ENCODE results near the gene ETV6.

The ETV6 gene

DNA sequence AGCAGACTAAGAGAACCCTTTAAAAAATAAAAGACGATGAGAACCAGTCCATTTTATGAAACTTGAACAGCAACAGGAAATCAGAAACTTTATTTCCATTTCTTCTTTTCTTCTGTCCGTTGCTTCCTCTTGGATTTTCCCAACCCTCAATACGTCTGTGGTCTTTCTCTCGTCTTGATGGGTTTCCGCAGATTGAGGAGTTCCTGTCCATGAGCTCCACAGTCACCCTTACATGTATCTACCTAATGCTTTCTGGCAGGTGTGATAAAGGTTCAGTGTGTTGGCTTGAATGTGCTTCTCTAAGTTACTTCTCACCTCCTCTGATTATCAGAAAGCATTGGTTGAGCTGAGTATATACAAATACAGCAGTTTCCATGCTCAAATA is 110.0 kb downstream of the ETV6 start:
- no peak for DNase-seq (ENCODE audit: low read depth)

DNA sequence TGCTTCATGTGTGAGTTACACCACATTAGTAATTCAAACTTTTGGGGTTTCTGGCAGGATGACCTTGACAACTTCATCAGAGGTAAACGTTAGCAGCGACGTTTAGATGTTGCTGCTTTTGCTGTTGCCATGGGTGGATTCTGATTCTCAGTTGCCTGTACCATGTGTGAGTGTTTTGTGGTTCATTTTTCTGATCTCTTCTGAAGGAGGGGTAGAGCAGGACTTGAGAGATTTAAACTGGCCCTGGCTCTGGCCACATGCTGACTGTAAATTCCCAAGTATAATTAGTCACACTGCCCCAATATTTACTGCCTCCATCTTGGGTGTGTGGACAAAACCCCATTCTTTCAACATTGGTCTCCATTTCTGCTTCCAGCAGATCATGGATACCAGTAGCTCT is 110.4 kb downstream of the ETV6 start:
- no peak for DNase-seq (ENCODE audit: low read depth)

DNA sequence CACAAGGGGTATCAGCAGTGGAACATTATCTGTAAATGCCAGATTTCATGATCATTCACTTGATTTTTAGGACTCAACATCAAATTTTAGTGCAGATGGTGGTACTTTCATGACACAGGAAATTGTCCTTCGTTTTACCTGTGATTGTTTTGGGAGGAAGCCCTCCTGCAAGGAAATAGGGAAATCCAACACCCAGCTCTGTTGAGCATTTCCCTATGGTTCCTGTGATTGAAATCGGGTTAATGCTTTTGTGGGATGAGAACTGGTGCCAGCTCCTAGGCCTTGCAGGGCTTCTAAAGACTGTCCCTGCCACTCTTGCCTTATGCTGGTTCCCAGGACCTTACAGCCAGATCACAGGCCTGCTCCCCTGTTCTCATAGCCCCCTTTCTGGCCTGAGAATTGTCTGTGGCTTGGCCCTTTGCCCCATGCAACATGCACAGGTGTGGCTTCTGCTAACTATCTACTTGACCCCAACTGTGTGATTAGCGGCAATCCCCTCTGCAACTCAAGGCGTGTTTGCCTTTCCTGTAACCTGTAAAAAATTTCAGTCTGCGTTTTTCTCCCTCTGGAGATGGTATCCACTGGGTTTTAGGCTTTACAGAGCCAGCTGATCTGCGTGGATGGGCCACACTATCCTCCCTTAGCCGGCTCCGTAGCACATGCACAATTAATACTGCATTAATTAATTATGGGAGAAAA is 112.5 kb downstream of the ETV6 start:
- no peak for DNase-seq (ENCODE audit: low read depth)

DNA sequence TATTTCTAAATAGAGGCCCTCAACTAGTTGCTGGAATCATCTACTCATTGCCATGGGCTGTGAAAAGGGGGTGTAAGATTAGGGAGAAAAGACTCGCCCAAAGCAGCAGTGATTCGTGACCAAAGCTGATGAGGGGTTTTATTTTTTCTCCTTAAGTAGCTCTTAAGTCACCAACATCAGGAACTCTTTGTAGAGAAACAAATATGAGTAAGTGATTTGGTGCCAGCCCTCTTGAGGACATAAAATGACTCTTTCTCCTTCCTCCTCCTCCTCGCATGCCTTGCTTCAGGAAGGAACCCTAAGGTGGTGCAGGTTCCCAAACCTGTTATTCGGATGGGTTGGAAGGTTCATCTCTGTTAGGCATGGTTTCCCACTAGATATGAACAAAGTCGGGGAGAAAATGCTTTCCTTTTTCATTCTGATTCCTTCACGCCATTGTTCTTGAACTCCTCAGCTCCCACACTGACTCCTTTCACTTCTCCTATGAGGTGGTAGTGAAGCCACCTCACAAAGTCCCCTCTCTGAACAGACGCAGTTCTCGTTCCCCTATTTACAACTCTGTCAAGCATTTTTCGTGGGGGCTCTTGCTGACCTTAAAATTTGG is 113.4 kb downstream of the ETV6 start:
- DNase-seq (ENCODE audit: low read depth), result no peak

DNA sequence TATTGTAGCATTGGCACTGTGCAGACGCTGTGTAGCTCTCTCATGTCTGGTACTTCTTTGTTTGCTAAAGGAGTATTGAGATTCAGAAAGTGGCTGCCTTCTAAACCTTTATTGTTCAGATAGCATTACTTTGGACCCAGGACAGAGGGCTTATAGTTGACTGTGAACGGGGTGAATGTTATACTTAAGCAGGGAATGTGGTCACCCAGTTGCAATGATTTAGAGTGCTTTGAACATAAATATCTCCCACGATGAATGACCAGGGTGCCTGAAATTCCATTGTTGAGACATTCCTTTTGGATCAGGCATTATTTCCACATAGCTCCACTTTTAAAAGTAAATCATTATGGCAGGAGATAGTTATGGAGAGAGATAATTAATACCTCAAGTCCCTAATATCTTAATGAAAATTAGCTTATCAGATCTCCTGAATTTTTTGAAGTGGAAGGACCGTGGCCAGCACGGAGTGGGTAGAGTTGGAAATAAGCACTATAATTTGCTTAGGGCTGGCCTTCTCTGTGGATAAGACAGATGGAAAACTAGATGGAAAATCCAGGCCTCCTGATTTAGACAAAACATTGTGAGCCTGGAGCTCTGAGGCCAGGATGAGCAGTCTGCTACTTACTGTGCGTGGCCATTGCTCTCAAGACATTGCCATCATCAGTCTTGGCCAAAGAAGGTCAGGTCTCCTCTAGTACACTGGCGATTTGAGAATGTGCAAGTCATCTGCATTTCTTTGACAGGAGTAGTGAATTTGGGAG is 114.5 kb downstream of the ETV6 start:
- no peak for DNase-seq (ENCODE audit: low read depth)

DNA sequence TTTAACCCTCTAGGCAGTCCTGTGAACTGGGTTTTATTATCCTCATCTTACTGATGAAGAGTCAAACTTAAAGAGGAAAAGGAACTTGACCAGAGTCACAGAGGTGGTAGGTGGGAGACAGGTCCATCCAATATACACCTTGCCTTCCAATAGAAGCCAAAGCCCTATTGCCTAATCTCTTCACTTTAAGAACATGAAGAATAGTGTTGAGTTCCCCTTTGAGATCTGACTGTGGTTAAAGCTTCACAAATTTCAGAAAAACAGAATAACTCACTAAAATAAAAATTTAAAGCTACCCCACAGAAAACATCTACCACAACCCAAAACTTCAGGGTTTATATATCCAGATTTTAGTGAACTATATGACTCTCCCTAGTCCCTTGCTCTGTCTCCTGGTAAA is 115.4 kb downstream of the ETV6 start:
- no peak for DNase-seq (ENCODE audit: low read depth)

DNA sequence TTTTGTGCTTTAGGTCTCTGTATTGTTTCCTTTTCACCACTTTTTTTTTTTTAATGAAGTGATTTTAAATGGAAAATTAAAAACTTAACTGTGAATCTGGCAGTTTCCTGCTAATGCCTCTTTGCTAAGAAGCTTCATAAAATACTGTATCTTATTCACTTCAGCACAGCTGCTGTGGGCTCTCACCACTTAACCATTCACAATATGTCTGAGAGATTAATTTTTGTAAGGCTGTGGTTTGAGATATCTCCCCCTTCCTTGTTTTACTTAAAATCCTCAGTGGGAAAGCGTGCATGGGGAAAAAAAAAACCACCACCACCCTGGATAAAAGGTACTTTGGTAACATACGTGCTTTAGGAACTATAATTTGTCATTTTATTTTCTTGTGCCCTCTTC is 115.9 kb downstream of the ETV6 start:
- DNase-seq (ENCODE audit: low read depth), result no peak

DNA sequence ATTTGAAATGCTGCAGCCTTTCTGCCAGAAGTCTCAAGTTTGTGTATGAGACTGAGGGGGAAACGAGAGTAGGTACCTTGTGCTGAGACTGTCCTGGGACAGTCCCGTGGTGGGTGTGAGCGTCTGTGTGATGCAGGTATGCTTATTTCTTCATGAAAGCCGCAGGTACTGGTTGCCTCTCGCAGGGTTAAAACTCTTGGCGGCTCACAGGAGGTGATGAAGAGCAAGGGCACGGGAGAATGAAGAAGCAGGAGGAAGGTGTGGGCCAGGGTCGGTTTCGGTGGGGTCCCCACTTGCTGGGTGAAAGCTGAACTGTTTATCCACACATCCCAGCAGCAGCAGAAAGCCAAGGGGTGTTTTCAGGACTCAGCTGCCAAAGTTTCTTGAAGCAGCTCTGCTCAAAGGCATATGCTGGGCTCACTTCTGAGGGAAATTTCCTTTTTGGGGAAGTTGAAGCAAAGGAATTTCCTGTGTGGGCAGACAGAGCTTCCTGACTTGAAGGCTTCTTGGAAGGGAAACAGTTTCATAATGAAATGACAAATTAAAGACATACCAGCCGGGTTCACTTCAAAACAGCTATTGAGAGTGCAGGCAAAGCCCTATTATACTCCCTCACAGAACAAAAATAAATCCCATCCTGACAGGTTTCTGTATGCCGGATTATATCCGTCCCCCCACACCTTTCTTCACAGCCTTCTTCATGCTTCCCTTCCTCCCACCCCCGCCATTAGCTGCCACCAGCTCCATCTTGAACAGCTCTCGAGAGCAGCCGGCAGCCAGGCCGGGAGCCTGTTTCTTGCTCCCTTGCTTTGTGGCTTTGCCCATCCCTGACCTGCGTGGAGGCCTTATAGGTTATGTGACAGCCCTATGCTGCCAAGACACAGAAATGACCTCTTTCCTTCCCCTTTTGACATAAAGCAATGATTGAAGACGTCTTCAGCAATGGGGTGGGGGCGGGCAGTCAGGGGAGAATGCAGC is 116.6 kb downstream of the ETV6 start:
- DNase-seq (ENCODE audit: low read depth), result peak; percentile 71

DNA sequence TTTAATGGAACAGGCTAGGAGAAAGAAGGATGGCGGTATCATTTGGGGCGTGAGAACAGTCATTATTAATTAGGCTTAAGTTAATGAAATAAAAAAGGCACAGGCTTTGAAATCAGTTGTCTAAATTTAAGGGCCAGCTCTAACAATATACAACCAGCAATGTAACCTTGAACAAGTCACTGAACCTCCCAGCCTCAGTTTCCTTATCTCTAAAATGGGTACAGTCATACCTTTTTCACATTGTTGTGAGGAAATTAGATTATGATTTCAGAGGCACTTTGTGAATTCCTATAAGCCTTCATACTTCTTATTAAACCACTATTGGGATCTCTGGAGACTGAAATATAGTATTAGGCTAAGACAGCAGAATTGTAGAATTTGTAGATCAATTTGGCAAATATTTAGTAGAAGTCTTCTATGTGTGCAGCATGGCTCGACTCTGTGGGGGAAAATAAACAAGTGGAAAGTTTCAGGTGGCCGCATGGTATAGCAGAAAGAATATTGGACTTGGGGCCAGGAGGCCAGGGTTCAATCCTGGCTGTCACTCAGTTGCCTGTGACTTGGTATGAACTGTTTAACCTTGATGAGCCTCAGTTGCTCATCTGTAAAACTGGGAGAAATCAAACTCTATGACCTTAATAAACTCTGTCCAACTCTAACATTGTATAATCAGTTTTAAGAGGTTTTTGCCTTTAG is 117.7 kb downstream of the ETV6 start:
- no peak for DNase-seq (ENCODE audit: low read depth)

DNA sequence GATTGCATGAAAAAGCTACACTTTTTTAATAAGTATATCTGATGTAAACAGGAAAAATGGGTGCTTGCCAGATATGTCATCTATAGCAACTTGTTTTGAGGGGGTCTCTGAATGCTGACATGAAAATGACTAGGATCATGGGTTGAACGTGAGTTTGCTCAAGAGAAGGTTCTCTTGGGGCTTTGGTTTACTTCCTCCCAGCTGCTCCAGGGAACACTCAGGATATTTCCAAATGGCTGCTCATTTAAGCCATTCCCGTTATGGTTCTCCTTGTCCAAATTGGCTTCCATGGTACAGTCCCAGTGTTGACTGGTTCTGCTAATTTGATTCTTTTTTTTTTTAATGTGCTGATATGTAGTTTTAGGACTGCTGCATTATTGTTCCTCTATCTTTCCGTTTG is 118.3 kb downstream of the ETV6 start:
- DNase-seq (ENCODE audit: low read depth), result no peak

DNA sequence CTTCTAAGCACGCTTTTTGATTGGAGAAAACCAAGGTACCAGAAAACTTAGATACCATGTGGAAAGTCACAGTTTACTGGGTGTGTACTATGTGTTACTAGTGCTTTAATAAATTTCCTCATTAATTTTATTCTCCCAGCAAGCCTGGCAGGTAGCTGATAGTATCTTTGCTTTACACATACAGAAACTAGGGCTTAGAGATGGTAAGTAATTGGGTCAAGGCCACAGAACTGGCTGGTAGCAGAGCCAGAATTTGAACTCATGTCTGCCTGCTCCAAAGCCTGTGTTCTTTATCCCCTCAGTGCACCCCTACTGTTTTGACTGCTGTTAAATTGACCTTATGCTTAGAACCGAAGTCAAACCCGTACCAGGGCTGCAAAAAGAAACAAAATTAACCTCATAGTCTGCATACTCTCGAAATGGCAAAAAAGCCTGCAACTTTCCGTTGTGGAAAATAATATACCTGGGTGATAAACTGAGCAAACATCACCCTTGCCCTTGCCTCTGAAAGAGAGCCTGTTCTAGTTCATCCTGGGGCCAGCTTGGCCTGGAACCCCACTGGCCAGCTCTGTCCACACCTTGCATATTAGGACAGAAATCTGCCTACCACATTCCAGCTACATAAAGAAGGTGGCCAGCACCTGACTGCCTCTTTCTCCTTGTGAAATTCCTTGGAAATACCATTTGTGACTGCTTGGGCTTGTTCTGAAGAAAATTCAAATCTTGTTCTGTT is 118.9 kb downstream of the ETV6 start:
- no peak for DNase-seq (ENCODE audit: low read depth)

DNA sequence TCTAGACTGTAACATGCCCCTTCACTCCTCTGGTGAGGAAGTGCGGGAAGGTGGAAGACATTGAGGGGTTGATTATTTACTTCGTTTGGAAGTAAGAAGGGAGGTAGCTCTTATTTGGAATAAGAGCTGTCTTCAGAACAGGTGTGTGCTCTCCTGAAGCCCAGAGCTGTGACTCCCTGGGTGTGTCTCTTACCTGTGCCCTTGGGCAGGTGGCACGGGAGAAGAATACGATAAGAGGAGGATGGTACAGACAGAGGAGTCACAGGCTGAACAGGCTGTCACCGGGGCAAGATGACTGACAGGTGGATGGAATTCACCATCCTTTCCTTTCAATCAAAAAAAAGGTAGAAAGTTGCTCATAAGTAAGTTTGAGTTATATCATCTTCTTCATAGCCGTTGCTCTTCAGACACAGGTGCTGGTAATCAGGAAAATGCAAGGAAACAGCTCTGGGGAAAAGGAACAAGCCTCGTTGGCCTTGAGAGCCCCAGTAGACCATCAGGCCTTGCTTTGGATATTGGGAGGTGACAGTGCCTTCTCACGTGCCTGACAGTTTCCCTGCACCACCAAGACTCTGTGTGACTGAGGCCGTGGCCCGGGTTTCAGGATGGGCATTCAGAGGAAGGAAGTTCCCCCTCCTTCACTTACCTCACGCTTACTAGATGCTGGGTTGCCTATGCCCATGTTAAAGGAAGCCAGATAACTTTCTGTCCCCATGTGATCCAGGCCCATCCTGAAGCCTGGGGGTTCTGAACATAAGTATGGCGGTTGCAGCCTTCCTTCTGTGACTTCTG is 120.4 kb downstream of the ETV6 start:
- no peak for DNase-seq (ENCODE audit: low read depth)

DNA sequence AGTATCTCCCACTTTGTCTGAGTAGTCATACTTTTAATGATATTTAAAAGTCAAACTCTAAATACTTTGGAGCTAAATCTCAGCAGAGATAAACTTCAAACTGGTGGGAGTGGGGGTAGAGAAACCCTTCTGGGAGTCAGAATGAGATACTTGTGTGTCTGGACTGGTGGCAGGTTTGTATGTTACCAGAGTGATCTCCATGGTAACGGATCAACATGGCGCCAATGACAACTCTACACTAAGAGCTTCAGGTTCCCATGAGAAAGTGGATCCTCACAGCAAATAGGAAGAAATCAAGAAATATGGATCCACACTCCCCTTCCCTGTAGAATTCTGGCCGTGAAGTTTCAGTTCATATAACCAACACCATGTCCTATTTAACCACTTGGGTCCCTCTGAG is 121.9 kb downstream of the ETV6 start:
- no peak for DNase-seq (ENCODE audit: low read depth)

DNA sequence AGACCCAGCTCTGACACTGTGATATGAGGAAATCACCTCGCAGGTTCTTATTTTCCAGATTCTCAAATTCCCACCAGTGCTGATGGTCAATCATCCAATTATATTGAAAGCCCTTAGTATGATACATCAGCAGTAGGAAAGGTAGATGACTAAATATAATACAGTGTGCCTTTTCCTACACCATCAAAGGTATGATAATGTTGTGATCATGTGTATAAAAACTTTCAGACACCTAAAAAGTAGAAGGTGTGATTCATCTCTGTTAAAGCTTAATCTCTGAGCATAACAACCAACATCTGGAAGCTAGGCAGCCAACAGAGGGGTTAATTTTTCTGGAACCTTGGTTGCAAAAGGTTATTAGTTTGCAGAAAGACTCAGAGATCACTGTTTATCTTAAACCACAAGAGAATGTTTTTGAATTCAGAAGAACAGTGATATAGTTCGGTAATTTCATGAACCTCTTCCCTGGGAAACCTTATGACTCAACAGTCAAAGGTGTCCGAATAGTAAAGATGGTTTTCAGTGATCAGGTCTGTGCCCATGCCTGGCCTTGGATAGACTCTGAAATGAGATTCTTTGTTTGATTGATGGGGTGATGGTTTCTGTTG is 122.5 kb downstream of the ETV6 start:
- DNase-seq (ENCODE audit: low read depth), result no peak

DNA sequence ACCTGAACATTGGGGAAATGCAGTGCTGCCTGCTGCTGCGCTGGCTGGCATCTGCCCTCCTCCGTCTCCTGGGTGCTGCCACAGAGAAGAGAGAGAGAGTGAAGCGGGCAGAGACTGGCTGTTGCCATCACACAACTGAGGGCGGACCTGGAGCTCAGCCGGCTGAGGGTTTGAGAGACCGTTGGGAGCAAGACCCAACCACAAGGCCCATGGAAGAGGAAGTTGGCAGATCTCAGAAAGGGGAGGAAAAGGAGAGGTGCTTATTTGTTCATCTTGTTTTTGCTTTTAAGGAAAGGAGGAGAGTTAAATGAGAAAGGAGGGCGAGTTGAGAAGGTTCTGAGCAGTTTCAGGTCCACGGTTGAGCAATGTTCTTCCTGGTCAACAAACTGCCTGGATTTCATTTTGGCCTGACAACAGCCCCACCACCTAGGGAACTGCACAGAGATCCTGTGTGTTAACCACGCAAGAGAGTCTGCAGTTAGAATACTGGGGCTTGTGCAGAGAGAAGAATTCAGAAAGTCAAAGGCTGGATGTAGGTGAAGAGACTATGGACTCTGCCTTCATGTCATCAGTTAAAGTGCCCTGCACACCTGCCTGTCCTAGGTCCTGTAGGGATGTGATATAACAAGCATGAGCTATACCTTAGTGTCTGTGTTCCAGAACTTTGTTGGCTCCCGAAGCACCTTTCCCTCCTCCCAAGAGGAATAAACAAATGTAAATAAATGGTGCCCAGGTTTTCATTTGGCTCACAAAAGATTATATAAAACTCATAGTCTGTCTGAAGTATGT is 124.6 kb downstream of the ETV6 start:
- DNase-seq (ENCODE audit: low read depth), result no peak

DNA sequence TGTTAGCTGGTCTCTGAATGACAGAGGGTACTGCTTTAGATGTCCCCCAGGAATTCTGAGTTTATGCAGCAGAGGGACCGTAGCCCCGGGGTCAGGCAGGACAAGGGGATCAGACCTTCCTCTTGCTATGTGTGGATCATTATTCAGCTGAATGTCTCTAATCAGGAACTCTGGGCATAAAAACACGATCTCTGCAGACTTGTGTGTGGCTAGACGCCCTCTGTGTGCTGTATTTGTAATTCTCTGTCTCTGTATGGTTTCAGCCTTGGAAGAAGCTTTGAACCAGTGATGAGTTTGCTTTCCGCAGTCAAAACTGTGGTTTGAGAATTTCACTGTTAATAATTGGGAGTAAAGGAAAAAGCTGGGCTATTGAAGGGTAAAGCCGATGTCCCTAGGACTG is 125.3 kb downstream of the ETV6 start:
- no peak for DNase-seq (ENCODE audit: low read depth)

DNA sequence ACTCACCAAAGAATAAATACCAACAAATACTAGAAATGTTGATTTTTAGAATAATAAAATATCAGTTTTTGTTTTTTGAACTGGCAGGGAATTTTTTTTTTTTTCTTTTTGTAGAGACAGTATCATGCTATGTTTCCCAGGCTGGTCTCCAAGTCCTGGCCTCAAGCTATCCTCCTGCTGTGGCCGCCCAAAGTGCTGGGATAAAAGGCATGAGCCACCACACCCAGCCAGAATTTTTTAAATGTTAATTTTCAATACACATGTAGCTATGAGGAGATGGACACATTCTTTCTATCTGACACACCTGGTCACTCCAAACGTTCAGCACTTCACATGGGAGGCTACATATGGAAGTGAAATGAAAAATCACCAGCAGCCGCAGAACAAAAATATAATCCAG is 126.8 kb downstream of the ETV6 start:
- DNase-seq (ENCODE audit: low read depth), result no peak

DNA sequence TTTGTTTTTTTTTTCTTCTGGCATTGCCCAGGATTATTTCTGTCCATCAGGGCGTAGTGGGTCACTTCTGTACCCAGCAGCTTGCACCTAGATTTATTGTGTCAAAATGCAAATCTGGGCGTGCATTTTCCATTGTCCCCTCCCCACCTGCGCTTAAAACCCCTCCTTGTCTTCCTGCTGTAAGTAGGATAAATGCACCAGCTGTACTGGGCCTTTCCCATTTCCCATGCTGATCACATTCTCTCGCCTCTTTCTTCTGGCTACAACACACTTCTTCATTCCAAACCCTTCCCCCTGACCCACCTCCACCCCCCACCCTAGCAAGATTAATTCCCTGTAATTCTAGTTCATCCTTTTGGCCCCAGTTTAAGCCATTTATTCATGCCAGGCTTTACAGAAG is 128.0 kb downstream of the ETV6 start:
- no peak for DNase-seq (ENCODE audit: low read depth)

DNA sequence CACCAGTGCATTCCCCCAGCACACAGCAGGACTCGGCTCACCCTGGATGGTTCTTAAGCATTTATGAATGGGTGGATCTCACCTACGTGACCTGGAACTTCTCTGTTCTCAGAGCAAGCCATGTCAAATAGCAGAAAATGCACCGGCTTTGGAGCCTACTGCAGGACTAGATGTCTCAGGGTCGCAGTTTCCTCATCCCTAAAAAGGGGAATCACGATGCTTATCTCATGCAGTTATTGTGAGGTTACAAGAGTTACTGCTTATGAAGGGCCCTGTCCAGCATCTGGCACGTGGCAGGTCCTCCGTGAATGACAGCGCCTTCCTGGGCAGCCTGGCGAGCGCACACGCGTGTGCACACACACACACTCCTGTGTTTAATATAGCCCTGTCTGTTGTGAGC is 128.5 kb downstream of the ETV6 start:
- no peak for DNase-seq (ENCODE audit: low read depth)
